ENCODE data around the gene PILRA. TPM values are rescaled to one million over a fixed set of nuclear protein-coding genes. Genes with fewer than 3 reads are reported as not detected.

PILRA gene
- total RNA-seq, 4 donors from 2014 or later = 0.62 to 5.4 (median 2.0) TPM

DNA sequence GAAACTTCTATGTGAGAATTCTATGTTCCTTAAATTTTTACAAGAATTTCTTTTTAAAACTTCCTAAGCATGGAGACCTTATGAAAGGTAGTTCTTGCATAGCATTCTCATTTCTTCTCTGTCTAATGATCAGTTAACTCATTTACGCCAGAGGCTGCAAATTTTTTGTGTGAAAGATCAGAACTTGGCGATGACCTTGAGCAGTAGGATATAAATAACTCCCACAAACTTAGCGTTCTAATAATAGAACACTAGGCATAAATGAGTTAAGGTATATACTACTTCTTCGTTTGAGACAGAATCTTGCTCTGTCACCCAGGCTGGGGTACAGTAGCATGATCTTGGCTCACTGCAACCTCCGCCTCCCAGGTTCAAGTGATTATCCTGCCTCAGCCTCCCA, 13.7 kb downstream of the PILRA start:
- no peak for ATAC-seq

DNA sequence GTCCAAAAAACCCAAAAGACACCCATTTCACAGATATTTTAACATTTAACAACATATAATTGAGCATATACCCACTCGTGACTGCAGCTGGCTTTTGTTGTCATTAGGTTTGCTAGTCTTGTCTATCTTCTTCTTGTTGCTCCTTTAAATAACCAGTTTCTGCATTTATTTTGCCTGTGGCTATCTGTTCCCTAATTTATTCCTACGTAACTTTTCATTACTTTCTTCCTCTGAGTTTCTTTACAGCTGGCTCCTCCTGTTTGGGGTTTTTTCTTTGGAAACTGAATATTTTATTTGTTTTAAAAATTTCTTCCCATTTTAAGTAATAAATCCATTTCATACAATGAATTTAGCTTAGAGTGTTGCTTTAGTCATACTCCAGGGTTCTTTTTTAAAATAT, 14.4 kb downstream of the PILRA start:
- intact Hi-C loops (cut with DNase I; ENCODE audit: low total_unique reads) = no loop called here
- Histone ChIP-seq H3K4me3 (no peak overlapping the region), H3K9me3 (no peaks in the 10 kb centered on the region), H3K27me3 (no peaks in the 10 kb centered on the region), H3K4me1 (peaks cover 0 to 19% of the 10 kb centered on the region in 2 donors), H3K36me3 (no peaks in the 10 kb centered on the region), H3K27ac (no peak overlapping the region)
- in situ Hi-C loops (cut with MboI; ENCODE audit: low sequenced_read_pairs in 4 of 4) = no loop called here
- ATAC-seq (no peak), DNase-seq (no peak)
- TF ChIP-seq CTCF (IDR thresholded peaks at IDR 0.05 in 4 of 5, conservative IDR thresholded peaks at IDR 0.05 in 1 of 5) = no peak
- TF ChIP-seq POLR2A (IDR thresholded peaks at IDR 0.05) = no peak

More for the DNA sequence above, 13.7 kb downstream of the PILRA start:
- H3K27me3 ChIP-seq = no peaks in the 10 kb centered on the region
- no peaks in the 10 kb centered on the region for H3K36me3 ChIP-seq
- no peak overlapping the region for H3K27ac ChIP-seq
- intact Hi-C loops (cut with DNase I; ENCODE audit: low total_unique reads) (no loop called here), in situ Hi-C loops (cut with MboI; ENCODE audit: low sequenced_read_pairs in 4 of 4) (no loop called here)
- peaks cover 0 to 19% of the 10 kb centered on the region in 2 donors for H3K4me1 ChIP-seq
- DNase-seq = no peak
- H3K4me3 ChIP-seq = no peak overlapping the region
- TF ChIP-seq CTCF (IDR thresholded peaks at IDR 0.05 in 4 of 5, conservative IDR thresholded peaks at IDR 0.05 in 1 of 5) = no peak
- no peak for TF ChIP-seq POLR2A (IDR thresholded peaks at IDR 0.05)
- no peaks in the 10 kb centered on the region for H3K9me3 ChIP-seq

- Histone ChIP-seq H3K27me3 (no peaks in the 10 kb centered on the region), H3K9me3 (no peaks in the 10 kb centered on the region), H3K36me3 (no peaks in the 10 kb centered on the region), H3K4me1 (peaks cover 0 to 17% of the 10 kb centered on the region in 2 donors), H3K27ac (no peak overlapping the region), H3K4me3 (no peak overlapping the region)
- intact Hi-C loops (cut with DNase I; ENCODE audit: low total_unique reads) = no loop called here
- DNase-seq (no peak), ATAC-seq (no peak)
- TF ChIP-seq POLR2A (IDR thresholded peaks at IDR 0.05) (no peak), CTCF (IDR thresholded peaks at IDR 0.05 in 4 of 5, conservative IDR thresholded peaks at IDR 0.05 in 1 of 5) (no peak)
- in situ Hi-C loops (cut with MboI; ENCODE audit: low sequenced_read_pairs in 4 of 4) = no loop called here
Measured at GRCh38 chr7:100389437-100390088, 16.3 kb downstream of the PILRA start.

DNA sequence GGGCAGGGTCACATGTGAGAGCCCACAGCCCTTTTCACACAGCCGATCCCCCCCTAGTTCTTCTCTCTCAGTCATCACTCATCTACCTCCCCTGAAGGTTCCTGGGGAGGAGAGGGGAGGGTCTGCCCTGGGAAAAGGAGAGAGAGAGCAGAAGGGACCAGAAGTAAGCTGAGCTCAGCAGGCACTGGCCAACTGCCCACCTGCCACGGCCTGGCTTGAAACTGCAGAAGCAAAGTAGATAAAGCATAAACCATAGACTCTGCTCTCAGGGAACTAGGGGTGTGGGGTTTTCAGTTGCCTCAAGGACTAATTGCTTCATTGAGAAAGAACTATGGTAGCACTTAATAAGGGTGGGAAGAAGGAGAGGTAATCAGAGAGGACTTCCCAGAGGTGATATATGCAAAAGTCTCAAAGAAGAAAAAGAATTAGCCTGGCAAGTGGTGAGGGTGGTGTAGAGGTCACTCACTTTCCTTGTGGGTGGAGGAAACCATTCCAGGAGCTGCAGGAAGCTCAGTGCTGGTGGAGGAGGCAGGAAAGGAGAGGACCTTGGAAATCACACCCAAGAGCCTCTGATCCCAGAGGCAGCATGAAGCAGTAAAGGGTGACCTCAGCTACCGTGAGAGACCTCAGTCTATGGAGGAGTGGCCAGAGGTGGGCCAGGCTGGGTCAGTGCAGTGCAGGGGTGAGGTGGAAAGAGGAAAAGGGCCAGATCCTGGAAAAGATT, 17.2 kb downstream of the PILRA start:
- in situ Hi-C loops (cut with MboI; ENCODE audit: low sequenced_read_pairs in 4 of 4) = no loop called here
- Histone ChIP-seq H3K9me3 (no peaks in the 10 kb centered on the region), H3K27me3 (no peaks in the 10 kb centered on the region), H3K36me3 (no peaks in the 10 kb centered on the region), H3K27ac (no peak overlapping the region), H3K4me1 (peaks cover 0 to 9% of the 10 kb centered on the region in 2 donors), H3K4me3 (no peak overlapping the region)
- ATAC-seq (no peak), DNase-seq (no peak)
- TF ChIP-seq CTCF (IDR thresholded peaks at IDR 0.05 in 4 of 5, conservative IDR thresholded peaks at IDR 0.05 in 1 of 5) (no peak), POLR2A (IDR thresholded peaks at IDR 0.05) (no peak)
- intact Hi-C loops (cut with DNase I; ENCODE audit: low total_unique reads) = no loop called here

Measured in gastrocnemius medialis (tissue), 4 donors.